GM21390 (cell line): ENCODE measurements around the gene EMILIN1.
"Not testable (repeated sequence)": the region's sequence is repeated elsewhere in the genome, so short reads cannot be mapped to it uniquely, and the experiment has no call there.

Experiments
- ATAC-seq: cut with Tn5 transposase; IDR thresholded peaks from one replicate; pipeline ENCODE4 v1.9.1; 2021; ENCODE audit not compliant: unreplicated experiment

EMILIN1 gene

DNA sequence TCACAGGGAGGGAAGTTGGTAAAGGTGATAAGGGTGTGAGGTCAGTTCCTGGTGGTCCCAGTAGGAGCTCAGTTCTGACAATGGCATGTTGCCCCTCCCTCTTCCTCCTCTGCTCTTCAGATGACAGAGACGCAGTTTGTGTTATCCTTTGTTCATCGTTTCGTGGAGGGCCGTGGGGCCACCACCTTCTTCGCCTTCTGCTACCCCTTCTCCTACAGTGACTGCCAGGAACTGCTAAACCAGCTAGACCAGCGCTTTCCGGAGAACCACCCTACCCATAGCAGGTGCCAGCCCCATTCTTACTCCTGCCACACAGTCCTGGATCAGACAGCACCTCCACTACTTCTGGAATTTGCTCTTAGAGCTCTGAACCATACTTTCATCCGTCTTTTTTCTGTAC, 24.6 kb upstream of the EMILIN1 start:
- no peak for ATAC-seq

GRCh38 chr2:27054721-27055120, 23.7 kb upstream of the EMILIN1 start:
- ATAC-seq, result no peak

DNA sequence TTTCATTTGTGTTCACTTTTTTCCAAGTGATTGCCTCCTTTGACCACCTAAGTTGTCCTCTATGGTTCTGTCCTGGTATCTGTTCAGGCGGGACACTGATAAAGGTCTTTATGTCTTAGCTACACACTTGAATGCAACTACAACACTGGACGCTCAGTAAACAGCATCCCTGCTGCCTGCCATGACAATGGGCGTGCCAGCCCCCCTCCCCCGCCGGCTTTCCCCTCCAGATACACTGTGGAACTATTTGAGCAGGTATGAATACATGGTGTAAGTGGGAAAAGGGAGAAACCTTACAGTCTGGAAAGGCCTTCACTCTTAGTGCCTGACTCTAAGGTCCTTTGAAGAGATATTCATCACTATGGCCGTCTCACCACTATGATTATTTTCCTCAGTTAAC, 21.2 kb upstream of the EMILIN1 start:
- ATAC-seq, result no peak

DNA sequence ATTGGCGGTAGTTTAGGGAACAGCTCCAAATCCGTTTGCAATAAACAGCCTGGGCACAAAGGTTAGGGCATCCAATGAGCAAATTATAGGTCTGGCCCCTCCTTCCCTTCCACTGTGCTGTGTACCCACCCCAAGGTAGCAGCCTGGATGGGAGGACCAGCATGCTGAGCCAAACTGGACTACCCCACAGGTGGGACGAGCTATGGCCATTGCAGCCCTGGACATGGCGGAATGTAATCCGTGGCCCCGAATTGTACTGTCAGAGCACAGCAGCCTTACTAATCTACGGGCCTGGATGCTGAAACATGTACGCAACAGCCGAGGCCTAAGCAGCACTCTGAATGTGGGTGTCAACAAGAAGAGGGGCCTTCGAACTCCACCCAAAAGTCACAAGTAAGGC, 20.2 kb upstream of the EMILIN1 start:
- ATAC-seq, result no peak

DNA sequence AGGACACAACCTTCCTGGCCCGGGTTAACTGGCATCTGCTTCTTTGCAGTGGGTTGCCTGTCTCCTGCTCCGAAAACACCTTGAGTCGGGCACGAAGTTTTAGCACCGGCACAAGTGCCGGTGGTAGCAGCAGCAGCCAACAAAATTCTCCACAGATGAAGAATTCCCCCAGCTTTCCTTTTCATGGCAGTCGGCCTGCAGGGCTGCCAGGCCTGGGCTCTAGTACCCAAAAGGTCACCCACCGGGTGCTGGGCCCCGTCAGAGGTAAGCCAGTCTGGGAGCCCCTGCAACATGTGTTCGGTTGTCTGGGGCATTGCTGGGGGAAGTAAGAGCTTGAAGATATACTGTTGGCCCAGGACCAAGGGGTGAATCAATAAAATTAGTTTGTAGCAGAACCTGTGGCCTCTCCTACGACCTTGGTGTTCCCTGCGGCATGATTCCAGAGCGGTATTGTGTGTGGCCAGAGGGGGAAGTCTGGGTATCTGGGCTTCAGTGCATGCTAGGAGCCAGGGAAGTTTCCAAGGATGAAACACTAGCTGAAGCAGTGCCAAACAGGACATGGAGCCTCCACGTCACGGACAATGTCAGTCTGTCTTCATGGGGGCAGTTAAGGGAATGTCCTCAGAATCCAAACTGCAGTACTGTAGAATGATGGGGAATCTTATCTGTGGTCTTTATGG, 19.1 kb upstream of the EMILIN1 start:
- ATAC-seq, result no peak

GRCh38 chr2:27060323-27060722, 18.1 kb upstream of the EMILIN1 start:
- no peak for ATAC-seq

GRCh38 chr2:27065128-27065527, 13.3 kb upstream of the EMILIN1 start:
- no peak for ATAC-seq

DNA sequence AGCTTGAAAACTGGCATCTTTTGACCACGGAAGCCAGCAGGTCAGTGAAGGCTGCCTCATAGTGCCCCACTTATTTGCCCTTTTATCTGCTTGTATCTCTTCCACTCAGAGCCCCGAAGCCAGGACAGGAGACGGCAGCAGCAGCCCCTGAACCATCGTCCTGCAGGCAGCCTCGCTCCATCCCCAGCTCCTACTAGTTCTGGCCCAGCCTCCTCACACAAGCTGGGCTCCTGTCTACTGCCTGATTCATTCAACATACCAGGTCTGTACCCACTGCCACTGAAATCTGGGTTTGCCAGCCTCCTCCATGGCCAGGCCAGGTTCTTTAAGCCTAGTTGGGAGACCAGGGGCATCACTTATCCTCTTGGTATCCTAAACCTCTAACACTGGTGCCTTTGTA, 11.0 kb upstream of the EMILIN1 start:
- no peak for ATAC-seq

- no peak for ATAC-seq
These were observed 9.0 kb upstream of the EMILIN1 start for GRCh38 chr2:27069436-27069835.

DNA sequence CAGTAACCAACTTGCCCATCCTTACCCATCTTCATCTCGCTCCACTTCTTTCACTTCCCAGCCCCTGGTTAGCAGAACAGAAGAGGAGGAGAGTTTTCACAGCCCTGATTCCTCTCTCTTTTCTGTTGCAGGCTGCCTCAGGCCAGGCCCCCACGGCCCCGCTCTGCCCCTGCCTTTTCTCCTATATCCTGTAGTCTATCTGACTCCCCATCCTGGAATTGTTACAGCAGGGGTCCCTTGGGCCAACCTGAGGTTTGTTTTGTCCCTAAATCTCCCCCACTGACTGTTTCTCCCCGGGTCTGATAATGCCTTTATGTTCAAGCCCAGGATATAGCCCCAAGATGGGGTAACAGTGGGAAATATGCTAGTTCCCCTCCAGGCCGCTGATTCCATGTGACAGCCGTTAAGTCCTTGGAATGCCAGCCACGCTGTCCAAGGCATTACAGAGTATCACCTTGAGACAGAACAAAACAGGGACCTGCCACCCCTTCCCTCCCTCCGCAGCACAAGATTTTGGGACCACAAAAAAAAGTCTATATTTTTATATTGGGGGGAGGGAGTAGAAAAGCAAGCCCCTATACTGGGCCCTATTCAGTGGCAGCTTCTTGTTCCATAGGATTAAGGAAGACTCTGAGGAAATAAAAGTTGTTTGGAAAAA, 8.3 kb upstream of the EMILIN1 start:
- no peak for ATAC-seq

GRCh38 chr2:27070653-27071276, 7.7 kb upstream of the EMILIN1 start:
- ATAC-seq, result peak; percentile 2

- ATAC-seq, result peak; percentile 87
These were observed 7.0 kb upstream of the EMILIN1 start, which contains the start of gene OST4 for GRCh38 chr2:27071277-27071989. TSS of gene OST4 (minus strand) at chr2:27071654.

DNA sequence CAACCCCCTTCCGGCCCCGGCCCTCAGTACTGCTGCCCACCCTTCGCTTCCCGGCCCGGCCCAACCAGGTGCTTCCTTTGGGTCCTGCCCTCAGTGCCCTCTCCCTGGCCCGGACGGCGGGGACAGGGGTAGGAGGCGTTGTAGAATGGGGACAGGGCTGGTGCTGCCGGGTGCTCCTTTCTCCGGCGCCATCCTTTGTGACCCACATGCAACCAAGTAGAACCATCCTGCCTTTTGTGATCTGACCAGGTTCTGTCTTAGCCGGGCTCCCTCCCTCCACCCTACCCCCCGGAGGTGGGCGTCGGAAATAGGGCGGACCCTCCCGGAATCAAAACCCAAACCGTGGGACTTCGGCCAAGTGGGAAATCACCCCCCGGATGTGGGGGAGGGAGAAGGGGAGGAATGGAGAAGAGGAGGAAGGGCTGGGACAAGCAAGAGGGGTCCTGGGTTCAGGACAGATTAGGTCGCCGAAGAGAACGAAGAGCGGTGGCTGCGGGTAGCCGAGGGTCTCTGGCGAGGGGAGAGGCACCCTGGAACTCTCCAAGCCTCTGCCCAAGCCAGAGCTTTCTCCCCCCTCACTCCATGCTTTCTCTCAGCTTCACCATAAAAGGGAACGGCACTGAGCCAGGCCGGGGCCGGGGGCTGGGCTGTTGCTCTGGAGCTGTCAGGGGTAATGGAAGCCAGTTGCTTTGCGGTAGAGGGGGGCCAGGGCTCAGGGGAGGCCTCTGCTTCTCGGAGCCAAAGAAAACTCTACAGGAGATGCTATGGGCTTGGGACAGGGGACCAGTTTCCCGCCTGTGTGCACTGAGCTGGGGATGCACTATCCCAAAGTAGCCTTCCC, 6.2 kb upstream of the EMILIN1 start:
- peak; percentile 8 for ATAC-seq

- ATAC-seq, result no peak
These were observed 5.5 kb upstream of the EMILIN1 start for GRCh38 chr2:27072920-27073319.

DNA sequence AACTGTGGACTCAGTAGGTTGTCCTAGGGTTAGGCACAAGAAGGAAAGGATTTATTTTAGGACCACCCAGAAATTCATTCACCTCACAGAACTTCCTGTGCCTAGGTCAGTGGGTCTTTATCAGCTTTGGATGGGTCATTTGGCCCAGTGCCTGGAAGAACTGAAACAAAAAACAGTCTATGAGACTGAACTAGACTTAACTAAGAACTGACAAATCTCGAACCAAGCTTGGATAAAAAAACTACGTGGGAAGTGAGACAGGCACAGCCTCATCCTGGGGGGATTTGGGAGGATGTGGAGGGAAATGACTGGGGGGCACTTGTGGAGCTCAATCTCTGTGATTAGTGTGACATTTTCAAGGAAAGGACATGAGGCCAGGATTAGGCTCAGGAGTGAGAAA, 4.6 kb upstream of the EMILIN1 start:
- ATAC-seq, result no peak

DNA sequence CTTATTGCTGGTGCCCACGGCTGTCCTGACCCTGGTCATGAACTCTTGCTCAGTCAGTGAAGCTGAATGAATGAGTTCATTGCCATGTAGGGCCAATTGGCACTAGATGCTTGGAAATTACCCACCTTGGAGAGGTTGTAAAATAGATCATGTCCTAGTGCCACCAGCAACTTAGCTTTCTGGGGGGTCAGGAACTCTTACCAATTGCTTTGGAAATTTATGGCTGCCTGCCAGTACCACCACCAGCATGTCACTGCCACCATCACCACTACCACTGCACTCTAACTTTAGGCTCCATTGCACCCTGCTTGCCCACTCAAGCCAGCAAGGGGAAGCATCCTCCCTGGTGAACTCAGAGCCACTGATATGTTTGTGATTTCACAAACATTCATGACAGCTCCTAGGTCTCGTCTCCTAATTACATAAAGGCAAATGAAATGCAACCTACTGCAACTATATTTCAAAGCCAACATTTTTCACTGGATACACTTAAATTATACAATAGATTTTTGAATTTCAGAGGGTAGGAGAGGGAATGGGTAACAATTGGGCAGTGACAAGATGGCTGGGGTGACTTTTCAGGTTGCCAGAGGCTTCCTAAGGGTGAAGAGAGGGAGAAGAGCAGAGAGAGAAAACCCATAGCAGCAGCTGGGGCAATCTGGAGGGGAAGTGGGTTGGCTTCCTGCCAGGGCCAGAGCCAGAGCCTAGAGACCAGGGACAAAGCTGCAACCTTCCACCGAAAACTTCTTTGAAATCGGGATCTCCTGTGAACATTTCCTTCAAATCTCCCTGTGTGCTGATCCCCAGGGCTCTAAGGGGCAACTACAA, 3.5 kb upstream of the EMILIN1 start:
- no peak for ATAC-seq

DNA sequence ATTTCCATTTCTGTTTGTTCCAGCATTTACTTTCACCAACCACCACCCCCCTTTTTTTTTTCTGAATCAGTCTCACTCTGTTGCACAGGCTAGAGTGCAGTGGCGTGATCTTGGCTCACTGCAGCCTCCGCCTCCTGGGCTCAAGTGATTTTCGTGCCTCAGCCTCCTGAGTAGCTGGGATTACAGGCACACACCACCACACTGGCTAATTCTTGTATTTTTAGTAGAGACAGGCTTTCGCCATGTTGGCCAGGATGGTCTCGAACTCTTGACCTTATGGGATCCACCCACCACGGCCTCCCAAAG, 2.9 kb upstream of the EMILIN1 start:
- not testable (repeated sequence) for ATAC-seq

- ATAC-seq, result no peak
These were observed 2.1 kb upstream of the EMILIN1 start for GRCh38 chr2:27076323-27076722.

GRCh38 chr2:27077231-27077630, 1.2 kb upstream of the EMILIN1 start:
- no peak for ATAC-seq
